Mesodermal cell (in vitro differentiated cells): Measurements from ENCODE around the gene KRT74.

Experiments used
- H3K27ac ChIP-seq: 2 replicates; pipeline ENCODE4 v1.7.0; 2013; ENCODE audit warnings: mild to moderate bottlenecking, low read depth, low read length, moderate library complexity; ENCODE audit not compliant: severe bottlenecking
- H3K36me3 ChIP-seq: 2 replicates; pipeline ENCODE4 v1.7.1; 2013; ENCODE audit warnings: mild to moderate bottlenecking, low read length, moderate library complexity; ENCODE audit not compliant: control insufficient read depth, insufficient read depth
- H3K4me1 ChIP-seq: one replicate; pipeline ENCODE4 v1.7.1; 2013; ENCODE audit warnings: mild to moderate bottlenecking, low read length; ENCODE audit not compliant: insufficient read depth, control insufficient read depth, poor library complexity, severe bottlenecking
- H3K4me3 ChIP-seq: 2 replicates; pipeline ENCODE4 v1.7.0; 2013; ENCODE audit warnings: low read length, control low read depth, mild to moderate bottlenecking; ENCODE audit not compliant: insufficient read depth, poor library complexity, severe bottlenecking; ENCODE audit errors: extremely low read depth
- H3K9me3 ChIP-seq: 2 replicates; pipeline ENCODE4 v1.7.1; 2013; ENCODE audit warnings: mild to moderate bottlenecking, low read length, moderate library complexity; ENCODE audit not compliant: control insufficient read depth
- WGBS, 2 experiments: methylation state at CpG; one replicate each; pipeline ENCODE4 v1.1.5; 2013; ENCODE audit warnings: missing lambda C conversion rate in 2 of 2; ENCODE audit not compliant: insufficient coverage in 2 of 2; 5-methylcytosine and 5-hydroxymethylcytosine counted together

KRT74 gene

DNA sequence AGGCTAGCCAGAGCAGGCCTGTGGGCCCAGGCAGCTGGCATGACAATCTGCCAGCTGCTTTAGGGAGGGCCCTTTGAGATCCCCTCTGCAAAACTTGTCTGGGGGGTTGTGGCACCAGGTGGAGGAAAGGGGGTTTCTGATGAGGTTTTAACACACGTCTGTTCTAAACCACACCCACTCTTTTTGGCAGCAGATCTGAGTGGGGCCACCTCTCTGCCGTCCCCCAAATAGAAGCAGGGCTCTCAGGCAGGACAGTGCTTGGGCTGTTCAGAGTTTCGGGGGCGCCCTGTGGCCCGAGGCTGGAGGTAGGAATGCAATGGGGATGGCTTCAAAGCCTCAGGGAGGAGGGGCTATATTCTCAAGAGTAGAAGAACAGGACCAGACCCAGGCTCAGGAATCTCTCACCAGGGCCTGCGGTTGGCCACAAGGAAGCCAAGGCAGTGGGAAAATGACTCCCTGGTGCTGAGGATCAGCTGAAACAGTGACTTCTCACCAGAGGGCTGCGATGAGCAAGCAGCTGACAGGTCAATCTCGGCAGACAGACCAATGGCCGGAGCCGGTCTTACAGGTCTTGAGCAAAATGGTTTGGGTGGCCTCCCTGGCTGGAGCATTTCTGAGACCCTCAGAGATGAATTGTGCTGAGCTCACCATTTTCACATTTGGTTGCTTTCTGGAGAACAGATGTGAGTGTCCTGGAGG is 51.9 kb downstream of the KRT74 start:
- Histone ChIP-seq H3K4me3 (no peak overlapping the region), H3K9me3 (no peaks in the 10 kb centered on the region), H3K4me1 (peaks cover 16% of the 10 kb centered on the region), H3K36me3 (no peaks in the 10 kb centered on the region), H3K27ac (no peak overlapping the region)
- WGBS, 2 experiments: 83 to 84% methylated on average over 6 to 9 of the region's 10 CpGs

- Histone ChIP-seq H3K36me3 (no peaks in the 10 kb centered on the region), H3K4me1 (peaks cover 16% of the 10 kb centered on the region), H3K27ac (no peak overlapping the region), H3K4me3 (no peak overlapping the region), H3K9me3 (no peaks in the 10 kb centered on the region)
- WGBS, 2 experiments: 77 to 87% methylated on average over 8 of the region's 10 CpGs
Measured at GRCh38 chr12:52521175-52521567, 52.5 kb downstream of the KRT74 start.

DNA sequence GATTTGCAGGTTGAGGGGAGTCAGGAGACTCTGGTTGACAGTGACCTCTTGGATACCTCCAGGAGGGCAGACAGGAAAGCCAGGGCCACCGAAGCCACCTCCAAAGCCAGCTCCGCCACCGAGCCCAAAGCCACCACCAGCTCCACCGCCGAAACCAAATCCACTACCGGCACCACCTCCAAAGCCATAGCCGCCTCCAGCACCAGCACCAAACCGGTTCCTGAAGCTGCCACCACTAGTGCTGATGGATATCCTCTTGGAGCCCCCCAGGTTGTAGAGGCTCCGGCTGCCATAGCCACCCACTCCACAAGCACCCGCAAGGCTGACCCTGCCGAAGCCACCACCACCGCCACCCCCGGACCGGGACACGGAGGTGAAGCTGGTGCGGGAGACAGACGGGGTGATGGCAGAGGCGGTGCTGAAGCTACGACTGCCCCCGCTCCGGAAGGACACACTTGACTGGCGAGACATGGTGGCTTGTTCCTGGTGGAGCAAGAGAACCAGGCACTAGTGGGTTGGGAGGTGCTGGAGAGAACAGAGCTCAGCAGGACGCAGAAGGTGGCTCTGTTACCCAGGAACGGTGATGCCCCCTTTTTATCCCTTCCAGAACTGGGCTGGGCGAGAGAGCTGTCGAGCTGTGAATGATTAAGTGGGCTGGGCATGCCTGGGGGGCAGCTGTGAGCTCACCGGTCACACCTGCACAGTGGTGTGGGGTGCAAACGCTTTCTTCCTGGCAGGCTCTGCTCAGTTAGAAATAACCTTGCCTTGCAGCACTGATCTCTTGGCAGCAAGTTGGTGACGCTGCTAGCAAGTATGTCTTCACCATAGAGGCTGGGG is 53.6 kb downstream of the KRT74 start, which contains the start of gene KRT5:
KRT5 (minus strand) TSS at position 569 of the 837 bp plus-strand sequence; CDS start at position 471, 98 bp downstream.
- Histone ChIP-seq H3K27ac (no peak within 1 kb of the TSS), H3K4me1 (peaks cover 16% of the 10 kb centered on the region)
- WGBS, 2 experiments: 93 to 96% methylated on average over 18 to 28 of the region's 29 CpGs

DNA sequence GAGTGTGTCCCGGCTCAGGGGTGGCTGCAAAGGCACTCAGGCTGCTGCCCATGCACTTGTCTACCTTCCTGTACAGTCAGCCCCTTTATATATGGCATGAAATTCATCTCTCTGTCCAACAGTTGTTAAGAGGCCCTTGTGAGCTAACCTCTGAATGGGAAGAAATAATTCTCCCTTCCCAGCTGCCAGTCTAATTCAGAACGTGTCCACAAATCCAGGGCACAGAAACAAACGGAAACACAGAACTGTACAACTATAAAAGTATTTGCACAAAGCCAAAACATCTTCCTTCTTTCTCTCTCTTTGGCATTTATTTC is 54.3 kb downstream of the KRT74 start:
- 94% methylated on average over 2 to 3 of the region's 3 CpGs for WGBS, 2 experiments
- Histone ChIP-seq H3K27ac (no peak overlapping the region), H3K4me1 (peaks cover 16% of the 10 kb centered on the region), H3K9me3 (no peaks in the 10 kb centered on the region), H3K36me3 (no peaks in the 10 kb centered on the region), H3K4me3 (no peak overlapping the region)

More for the DNA sequence above, 53.6 kb downstream of the KRT74 start, which contains the start of gene KRT5:
- no peak within 1 kb of the TSS for H3K4me3 ChIP-seq
- no peaks in the 10 kb centered on the region for H3K36me3 ChIP-seq
- no peaks in the 10 kb centered on the region for H3K9me3 ChIP-seq

DNA sequence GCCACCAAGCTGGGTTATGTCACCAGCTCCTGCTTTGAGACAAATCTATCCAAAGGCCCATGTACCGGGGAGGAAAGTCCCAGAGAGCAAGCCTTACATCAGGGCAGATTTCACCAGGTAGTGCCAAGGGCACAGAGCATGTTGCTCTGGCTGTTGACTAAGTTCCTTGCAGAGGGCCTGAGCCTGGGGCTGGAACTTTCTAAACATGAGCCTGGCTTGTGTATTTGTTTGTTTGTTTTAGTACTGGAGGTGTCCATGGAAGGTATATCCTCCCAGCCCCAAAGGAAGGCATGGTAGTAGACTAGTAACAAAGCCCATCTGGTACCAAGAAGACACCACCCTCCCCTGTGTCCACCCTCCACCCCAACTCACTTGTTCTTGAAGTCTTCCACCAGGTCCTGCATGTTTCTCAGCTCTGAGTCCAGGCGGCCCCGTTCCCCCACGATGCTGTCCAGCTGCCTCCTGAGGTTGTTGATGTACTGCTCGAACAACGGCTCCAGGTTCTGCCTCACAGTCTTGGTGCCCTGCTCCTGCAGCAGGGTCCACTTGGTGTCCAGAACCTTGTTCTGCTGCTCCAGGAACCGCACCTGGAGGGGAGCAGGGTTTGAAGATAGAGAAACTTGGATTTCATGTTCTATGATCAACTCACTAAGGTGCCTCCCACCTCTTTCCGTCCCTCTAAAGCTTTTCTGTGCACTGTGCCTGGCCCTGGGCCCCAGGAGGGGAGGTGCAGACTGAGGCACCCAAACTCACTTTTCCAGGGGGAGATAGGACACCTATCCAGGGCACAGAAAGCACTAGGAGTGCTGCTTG is 54.9 kb downstream of the KRT74 start:
- no peaks in the 10 kb centered on the region for H3K9me3 ChIP-seq
- H3K4me1 ChIP-seq: peaks cover 16% of the 10 kb centered on the region
- no peaks in the 10 kb centered on the region for H3K36me3 ChIP-seq
- no peak overlapping the region for H3K27ac ChIP-seq
- H3K4me3 ChIP-seq: no peak overlapping the region
- WGBS, 2 experiments: 86 to 90% methylated on average over 2 to 4 of the region's 8 CpGs

GRCh38 chr12:52517888-52518287 is 55.8 kb downstream of the KRT74 start:
- Histone ChIP-seq H3K4me3 (no peak overlapping the region), H3K9me3 (no peaks in the 10 kb centered on the region), H3K4me1 (peaks cover 16% of the 10 kb centered on the region), H3K36me3 (no peaks in the 10 kb centered on the region), H3K27ac (no peak overlapping the region)
- WGBS, 2 experiments: 86% methylated on average over 1 to 2 of the region's 5 CpGs

- WGBS, 2 experiments: 94 to 97% methylated on average over 10 of the region's 14 CpGs
- H3K36me3 ChIP-seq: no peaks in the 10 kb centered on the region
- no peak overlapping the region for H3K27ac ChIP-seq
- H3K9me3 ChIP-seq: no peaks in the 10 kb centered on the region
- H3K4me3 ChIP-seq: no peak overlapping the region
- H3K4me1 ChIP-seq: peaks cover 11% of the 10 kb centered on the region
Measured at GRCh38 chr12:52517005-52517835, 56.4 kb downstream of the KRT74 start.

DNA sequence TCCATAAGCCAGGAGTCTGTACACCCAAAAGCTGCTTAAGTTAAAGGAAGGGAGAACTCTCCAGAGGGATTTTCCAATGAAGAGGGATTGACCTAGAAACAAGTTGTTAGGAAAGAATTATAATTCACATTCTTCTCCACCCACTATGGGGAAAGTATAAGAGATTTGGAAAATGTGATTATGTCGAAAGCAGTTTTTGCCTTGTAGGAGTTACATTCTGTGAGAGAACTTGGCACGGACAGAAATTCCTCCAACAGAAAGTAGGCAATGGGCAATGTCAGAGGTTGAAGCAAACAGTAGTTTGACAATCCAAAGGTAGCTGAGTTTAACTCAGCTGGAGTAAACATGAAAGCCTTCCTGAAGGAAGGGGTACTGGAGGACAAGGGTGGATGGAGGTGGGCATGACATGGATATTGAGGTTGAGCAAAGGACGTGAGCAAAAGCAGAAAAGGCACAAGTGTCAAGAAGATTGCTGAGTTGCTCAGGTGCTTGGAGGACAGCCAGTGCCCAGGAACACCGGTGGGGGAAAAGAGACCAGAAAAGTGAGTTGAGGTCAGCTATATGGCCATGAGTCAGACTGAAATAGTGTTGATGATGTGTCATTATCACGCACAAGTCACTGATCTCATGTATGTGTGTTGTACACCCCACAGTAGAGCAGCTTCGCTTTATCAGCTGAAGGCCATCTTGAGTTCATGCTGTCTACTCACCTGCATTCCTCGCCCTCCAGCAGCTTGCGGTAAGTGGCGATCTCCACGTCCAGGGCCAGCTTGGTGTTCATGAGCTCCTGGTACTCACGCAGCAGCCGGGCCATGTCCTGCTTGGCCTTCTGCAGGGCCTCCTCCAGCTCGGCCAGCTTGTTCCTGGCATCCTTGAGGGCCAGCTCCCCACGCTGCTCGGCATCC is 57.5 kb downstream of the KRT74 start:
- Histone ChIP-seq H3K4me1 (peaks cover under 1% of the 10 kb centered on the region), H3K9me3 (no peaks in the 10 kb centered on the region), H3K36me3 (no peaks in the 10 kb centered on the region), H3K27ac (no peak overlapping the region), H3K4me3 (no peak overlapping the region)
- 91 to 97% methylated on average over 13 of the region's 15 CpGs for WGBS, 2 experiments
